ENCODE data around the gene SEC22C.

SEC22C gene

GRCh38 chr3:42508562-42508961, 73.2 kb downstream of the SEC22C start:
- no peak overlapping the region for H3K27ac ChIP-seq (ENCODE audit: low read depth, low read length)
- no peak overlapping the region for H3K9ac ChIP-seq (ENCODE audit: low read length in 5 of 5)
- H3K4me1 ChIP-seq (ENCODE audit: control insufficient read depth in 5 of 5, insufficient read depth in 5 of 5, low read length in 5 of 5), result peaks cover 13 to 58% (median 45%) of the 10 kb centered on the region in 5 donors
- no peaks in the 10 kb centered on the region for H3K9me3 ChIP-seq (ENCODE audit: control insufficient read depth in 5 of 5, low read length in 5 of 5)
- no peak overlapping the region for H3K4me3 ChIP-seq (ENCODE audit: low read depth in 1 of 5, low read length in 5 of 5)
- no peaks in the 10 kb centered on the region for H3K27me3 ChIP-seq (ENCODE audit: control insufficient read depth in 5 of 5, insufficient read depth in 4 of 5, low read length in 5 of 5)
- no peaks in the 10 kb centered on the region for H3K36me3 ChIP-seq (ENCODE audit: control insufficient read depth in 5 of 5, insufficient read depth in 5 of 5, low read length in 5 of 5)

GRCh38 chr3:42507761-42508335, 73.9 kb downstream of the SEC22C start:
- Histone ChIP-seq H3K9ac (ENCODE audit: low read length in 5 of 5) (no peak overlapping the region), H3K27me3 (ENCODE audit: control insufficient read depth in 5 of 5, insufficient read depth in 4 of 5, low read length in 5 of 5) (peaks cover 0 to 5% (median 0%) of the 10 kb centered on the region in 5 donors), H3K36me3 (ENCODE audit: control insufficient read depth in 5 of 5, insufficient read depth in 5 of 5, low read length in 5 of 5) (no peaks in the 10 kb centered on the region), H3K27ac (ENCODE audit: low read depth, low read length) (no peak overlapping the region), H3K4me1 (ENCODE audit: control insufficient read depth in 5 of 5, insufficient read depth in 5 of 5, low read length in 5 of 5) (peaks cover 13 to 61% (median 42%) of the 10 kb centered on the region in 5 donors), H3K9me3 (ENCODE audit: control insufficient read depth in 5 of 5, low read length in 5 of 5) (no peaks in the 10 kb centered on the region), H3K4me3 (ENCODE audit: low read depth in 1 of 5, low read length in 5 of 5) (no peak overlapping the region)

- Histone ChIP-seq H3K4me3 (ENCODE audit: low read depth in 1 of 5, low read length in 5 of 5) (no peak overlapping the region), H3K9ac (ENCODE audit: low read length in 5 of 5) (no peak overlapping the region)
Measured at GRCh38 chr3:42507252-42507651, 74.5 kb downstream of the SEC22C start.

GRCh38 chr3:42505849-42506410, 75.8 kb downstream of the SEC22C start:
- H3K4me1 ChIP-seq (ENCODE audit: control insufficient read depth in 5 of 5, insufficient read depth in 5 of 5, low read length in 5 of 5), result peaks cover 8 to 60% (median 42%) of the 10 kb centered on the region in 5 donors
- H3K27ac ChIP-seq (ENCODE audit: low read depth, low read length), result no peak overlapping the region
- H3K9me3 ChIP-seq (ENCODE audit: control insufficient read depth in 5 of 5, low read length in 5 of 5), result no peaks in the 10 kb centered on the region
- peak overlapping the region in 1 of 5 donors; percentile 7 for H3K4me3 ChIP-seq (ENCODE audit: low read depth in 1 of 5, low read length in 5 of 5)
- H3K9ac ChIP-seq (ENCODE audit: low read length in 5 of 5), result no peak overlapping the region
- H3K27me3 ChIP-seq (ENCODE audit: control insufficient read depth in 5 of 5, insufficient read depth in 4 of 5, low read length in 5 of 5), result peaks cover 0 to 20% (median 15%) of the 10 kb centered on the region in 5 donors
- H3K36me3 ChIP-seq (ENCODE audit: control insufficient read depth in 5 of 5, insufficient read depth in 5 of 5, low read length in 5 of 5), result no peaks in the 10 kb centered on the region

More at GRCh38 chr3:42507252-42507651, 74.5 kb downstream of the SEC22C start:
- no peaks in the 10 kb centered on the region for H3K36me3 ChIP-seq (ENCODE audit: control insufficient read depth in 5 of 5, insufficient read depth in 5 of 5, low read length in 5 of 5)
- H3K27me3 ChIP-seq (ENCODE audit: control insufficient read depth in 5 of 5, insufficient read depth in 4 of 5, low read length in 5 of 5), result peaks cover 0 to 7% (median 1%) of the 10 kb centered on the region in 5 donors
- peaks cover 13 to 60% (median 43%) of the 10 kb centered on the region in 5 donors for H3K4me1 ChIP-seq (ENCODE audit: control insufficient read depth in 5 of 5, insufficient read depth in 5 of 5, low read length in 5 of 5)
- H3K27ac ChIP-seq (ENCODE audit: low read depth, low read length), result no peak overlapping the region
- H3K9me3 ChIP-seq (ENCODE audit: control insufficient read depth in 5 of 5, low read length in 5 of 5), result no peaks in the 10 kb centered on the region

- Histone ChIP-seq H3K27me3 (ENCODE audit: control insufficient read depth in 5 of 5, insufficient read depth in 4 of 5, low read length in 5 of 5) (peaks cover 0 to 23% (median 20%) of the 10 kb centered on the region in 5 donors), H3K4me1 (ENCODE audit: control insufficient read depth in 5 of 5, insufficient read depth in 5 of 5, low read length in 5 of 5) (peaks cover 1 to 55% (median 36%) of the 10 kb centered on the region in 5 donors), H3K9ac (ENCODE audit: low read length in 5 of 5) (no peak overlapping the region), H3K27ac (ENCODE audit: low read depth, low read length) (no peak overlapping the region), H3K4me3 (ENCODE audit: low read depth in 1 of 5, low read length in 5 of 5) (peak overlapping the region in 1 of 5 donors; percentile 38), H3K36me3 (ENCODE audit: control insufficient read depth in 5 of 5, insufficient read depth in 5 of 5, low read length in 5 of 5) (no peaks in the 10 kb centered on the region), H3K9me3 (ENCODE audit: control insufficient read depth in 5 of 5, low read length in 5 of 5) (no peaks in the 10 kb centered on the region)
Measured at GRCh38 chr3:42505128-42505848, 76.5 kb downstream of the SEC22C start.

- Histone ChIP-seq H3K4me1 (ENCODE audit: control insufficient read depth in 5 of 5, insufficient read depth in 5 of 5, low read length in 5 of 5) (peaks cover 1 to 49% (median 28%) of the 10 kb centered on the region in 5 donors), H3K36me3 (ENCODE audit: control insufficient read depth in 5 of 5, insufficient read depth in 5 of 5, low read length in 5 of 5) (no peaks in the 10 kb centered on the region), H3K4me3 (ENCODE audit: low read depth in 1 of 5, low read length in 5 of 5) (peak overlapping the region in 3 of 5 donors; percentile 51 to 66 (median 60)), H3K9me3 (ENCODE audit: control insufficient read depth in 5 of 5, low read length in 5 of 5) (no peaks in the 10 kb centered on the region), H3K27me3 (ENCODE audit: control insufficient read depth in 5 of 5, insufficient read depth in 4 of 5, low read length in 5 of 5) (peaks cover 0 to 26% (median 20%) of the 10 kb centered on the region in 5 donors), H3K9ac (ENCODE audit: low read length in 5 of 5) (no peak overlapping the region), H3K27ac (ENCODE audit: low read depth, low read length) (no peak overlapping the region)
Measured at GRCh38 chr3:42504334-42505127, 77.2 kb downstream of the SEC22C start.

GRCh38 chr3:42503957-42504333, 77.8 kb downstream of the SEC22C start:
- Histone ChIP-seq H3K9me3 (ENCODE audit: control insufficient read depth in 5 of 5, low read length in 5 of 5) (no peaks in the 10 kb centered on the region), H3K9ac (ENCODE audit: low read length in 5 of 5) (no peak overlapping the region), H3K36me3 (ENCODE audit: control insufficient read depth in 5 of 5, insufficient read depth in 5 of 5, low read length in 5 of 5) (no peaks in the 10 kb centered on the region), H3K4me3 (ENCODE audit: low read depth in 1 of 5, low read length in 5 of 5) (peak overlapping the region in 4 of 5 donors; percentile 42 to 66 (median 56)), H3K4me1 (ENCODE audit: control insufficient read depth in 5 of 5, insufficient read depth in 5 of 5, low read length in 5 of 5) (peaks cover 1 to 49% (median 26%) of the 10 kb centered on the region in 5 donors), H3K27me3 (ENCODE audit: control insufficient read depth in 5 of 5, insufficient read depth in 4 of 5, low read length in 5 of 5) (peaks cover 0 to 32% (median 26%) of the 10 kb centered on the region in 5 donors), H3K27ac (ENCODE audit: low read depth, low read length) (no peak overlapping the region)

- peak overlapping the region in 3 of 5 donors; percentile 6 to 25 (median 9) for H3K9ac ChIP-seq (ENCODE audit: low read length in 5 of 5)
- peaks cover 1 to 47% (median 21%) of the 10 kb centered on the region in 5 donors for H3K4me1 ChIP-seq (ENCODE audit: control insufficient read depth in 5 of 5, insufficient read depth in 5 of 5, low read length in 5 of 5)
- no peaks in the 10 kb centered on the region for H3K36me3 ChIP-seq (ENCODE audit: control insufficient read depth in 5 of 5, insufficient read depth in 5 of 5, low read length in 5 of 5)
- no peak overlapping the region for H3K27ac ChIP-seq (ENCODE audit: low read depth, low read length)
- H3K27me3 ChIP-seq (ENCODE audit: control insufficient read depth in 5 of 5, insufficient read depth in 4 of 5, low read length in 5 of 5), result peaks cover 0 to 33% (median 27%) of the 10 kb centered on the region in 5 donors
- no peaks in the 10 kb centered on the region for H3K9me3 ChIP-seq (ENCODE audit: control insufficient read depth in 5 of 5, low read length in 5 of 5)
- H3K4me3 ChIP-seq (ENCODE audit: low read depth in 1 of 5, low read length in 5 of 5), result peak overlapping the region in 4 of 5 donors; percentile 42 to 66 (median 56)
Measured at GRCh38 chr3:42503251-42503924, 78.4 kb downstream of the SEC22C start.

Measured in subcutaneous abdominal adipose tissue (tissue), 5 donors.